HepG2 (cell line): ENCODE measurements around the gene PYGO2. TPM values are rescaled to one million over a fixed set of nuclear protein-coding genes. Genes with fewer than 3 reads are reported as not detected.

Experiments
- CEBPG ChIP-seq: IDR thresholded peaks from 2 replicates; pipeline ENCODE4 v1.6.1; 2016
- MAFK ChIP-seq, 2 experiments: IDR thresholded peaks in 1 of 2; conservative IDR thresholded peaks in 1 of 2; 2 replicates each; pipeline ENCODE4 v1.6.1; 2011; ENCODE audit warnings: improper control_type of control experiment in 2 of 2, low read length in 2 of 2
- MATR3 ChIP-seq: sonication (generic); formaldehyde crosslinking; IDR thresholded peaks from 2 replicates; pipeline ENCODE4 v1.4.0; 2020; ENCODE audit warnings: missing genetic modification reagents
- MBNL3 ChIP-seq: fragments of 250-450 bp; sonication (Bioruptor Pico); conservative IDR thresholded peaks from 2 replicates; pipeline ENCODE4 v1.8.0; 2022; ENCODE audit warnings: mild to moderate bottlenecking, inconsistent platforms
- PAWR ChIP-seq: sonication (generic); formaldehyde crosslinking; IDR thresholded peaks from 2 replicates; pipeline ENCODE4 v1.4.0; 2020; ENCODE audit warnings: missing genetic modification reagents, mild to moderate bottlenecking, borderline replicate concordance
- REL ChIP-seq: sonication (generic); formaldehyde crosslinking; conservative IDR thresholded peaks from 2 replicates; pipeline ENCODE4 v1.8.0; 2022; ENCODE audit warnings: mild to moderate bottlenecking, missing genetic modification reagents, moderate library complexity
- RXRB ChIP-seq: IDR thresholded peaks from 2 replicates; pipeline ENCODE4 v1.6.1; 2016; ENCODE audit warnings: borderline replicate concordance, missing genetic modification reagents, missing compliant biosample characterization
- TGIF2 ChIP-seq: IDR thresholded peaks from 2 replicates; pipeline ENCODE4 v1.6.1; 2016; ENCODE audit warnings: control low read depth, missing compliant biosample characterization
- TIGD3 ChIP-seq: sonication (generic); formaldehyde crosslinking; IDR thresholded peaks from 2 replicates; pipeline ENCODE4 v1.5.1; 2020; ENCODE audit warnings: mild to moderate bottlenecking, missing genetic modification reagents, borderline replicate concordance
- YEATS2 ChIP-seq: sonication (generic); formaldehyde crosslinking; IDR thresholded peaks from 2 replicates; pipeline ENCODE4 v1.4.0; 2020; ENCODE audit warnings: missing genetic modification reagents, borderline replicate concordance
- ZGPAT ChIP-seq: IDR thresholded peaks from 2 replicates; pipeline ENCODE4 v1.6.1; 2016; ENCODE audit warnings: mild to moderate bottlenecking
- ZKSCAN8 ChIP-seq: IDR thresholded peaks from 2 replicates; pipeline ENCODE4 v1.6.1; 2016; ENCODE audit warnings: borderline replicate concordance, missing genetic modification reagents, missing compliant biosample characterization
- ZNF430 ChIP-seq: sonication (generic); formaldehyde crosslinking; IDR thresholded peaks from 2 replicates; pipeline ENCODE4 v1.9.0; 2021; ENCODE audit warnings: mild to moderate bottlenecking, missing genetic modification reagents
- ZNF530 ChIP-seq: sonication (generic); formaldehyde crosslinking; IDR thresholded peaks from 2 replicates; pipeline ENCODE4 v1.5.0; 2020; ENCODE audit warnings: low read depth, mild to moderate bottlenecking, missing genetic modification reagents
- ZNF614 ChIP-seq: IDR thresholded peaks from 2 replicates; pipeline ENCODE4 v1.6.1; 2018; ENCODE audit warnings: missing biosample characterization, missing genetic modification reagents, inconsistent platforms, borderline replicate concordance
- ZSCAN22 ChIP-seq: sonication (generic); formaldehyde crosslinking; IDR thresholded peaks from 2 replicates; pipeline ENCODE4 v1.4.0; 2020; ENCODE audit warnings: mild to moderate bottlenecking, missing genetic modification reagents
- ZSCAN30 ChIP-seq: sonication (generic); formaldehyde crosslinking; IDR thresholded peaks from 2 replicates; pipeline ENCODE4 v1.5.0; 2020; ENCODE audit warnings: mild to moderate bottlenecking, missing genetic modification reagents
- polyA plus RNA-seq, 8 experiments: library from polyadenylated mRNA; depleted of rRNA in 3 of 8; stranded (reverse) in 7 of 8; unstranded in 1 of 8; fragments of >200 nt; fragmentation: Illumina TruSeq in 4 of 8; extraction: Trizol in 4 of 8; gene quantifications; 2 replicates each; pipeline versions ENCODE4 v1.2.1 to v1.2.3, GENCODE V29; 2011 to 2016; ENCODE audit warnings: low read depth in 4 of 8, missing spikeins in 1 of 8, mixed read lengths in 1 of 8; ENCODE audit not compliant: insufficient read depth in 1 of 8
- total RNA-seq, 5 experiments: library from RNA; depleted of rRNA; stranded (reverse); fragments of >200 nt; fragmentation: Illumina TruSeq; extraction: Trizol; gene quantifications; 2 replicates each; pipeline ENCODE4 v1.2.3, GENCODE V29; 2016; ENCODE audit warnings: low read depth in 1 of 5
- TF ChIP-seq, protein P1 (sequence below): sonication (generic); formaldehyde crosslinking; IDR thresholded peaks from 2 replicates; pipeline ENCODE4 v1.8.0; 2022; ENCODE audit warnings: missing genetic modification reagents, mild to moderate bottlenecking, inconsistent platforms, borderline replicate concordance
- TF ChIP-seq, protein P2 (sequence below): sonication (generic); formaldehyde crosslinking; conservative IDR thresholded peaks from 2 replicates; pipeline ENCODE4 v1.4.0; 2020; ENCODE audit warnings: mild to moderate bottlenecking, missing genetic modification reagents, moderate library complexity
- TF ChIP-seq, protein P3 (sequence below): sonication (generic); formaldehyde crosslinking; IDR thresholded peaks from 2 replicates; pipeline ENCODE4 v1.5.1; 2020; ENCODE audit warnings: missing genetic modification reagents, mild to moderate bottlenecking, borderline replicate concordance

PYGO2 gene
- total and polyA plus RNA-seq, 2 of the 13 experiments (the other 11 are each of a cell fraction or from before 2014, with no cell fraction given), result 20.3 to 21.8 TPM

GRCh38 chr1:154982897-154983648 lies 21.5 kb upstream of the PYGO2 start, which contains the start of gene FLAD1 (continued):
- TF ChIP-seq REL (no peak), MBNL3 (CRISPR knock-in tag) (no peak), ZSCAN30 (no peak), MATR3 (CRISPR knock-in tag) (no peak), ZNF430 (CRISPR knock-in tag) (0 out of 2 replicates have a peak, but pooled peaks have one; percentile 20), YEATS2 (peak; percentile 97), TGIF2 (peak; percentile 85), ZKSCAN8 (CRISPR knock-in tag) (peak; percentile 31; the same call in 1 of the 2 replicates), ZSCAN22 (CRISPR knock-in tag) (no peak), MAFK (conservative IDR thresholded peaks at IDR 0.05 in 1 of 2, IDR thresholded peaks at IDR 0.05 in 1 of 2; ENCODE audit: low read length in 2 of 2) (no peak), CEBPG (CRISPR knock-in tag) (no peak), ZNF530 (CRISPR knock-in tag) (no peak), PAWR (no peak), TIGD3 (no peak), ZNF614 (CRISPR knock-in tag) (no peak), RXRB (CRISPR knock-in tag) (no peak), ZGPAT (peak; percentile 76; the same call in 1 of the 2 replicates)
- TF ChIP-seq, protein P1, sequence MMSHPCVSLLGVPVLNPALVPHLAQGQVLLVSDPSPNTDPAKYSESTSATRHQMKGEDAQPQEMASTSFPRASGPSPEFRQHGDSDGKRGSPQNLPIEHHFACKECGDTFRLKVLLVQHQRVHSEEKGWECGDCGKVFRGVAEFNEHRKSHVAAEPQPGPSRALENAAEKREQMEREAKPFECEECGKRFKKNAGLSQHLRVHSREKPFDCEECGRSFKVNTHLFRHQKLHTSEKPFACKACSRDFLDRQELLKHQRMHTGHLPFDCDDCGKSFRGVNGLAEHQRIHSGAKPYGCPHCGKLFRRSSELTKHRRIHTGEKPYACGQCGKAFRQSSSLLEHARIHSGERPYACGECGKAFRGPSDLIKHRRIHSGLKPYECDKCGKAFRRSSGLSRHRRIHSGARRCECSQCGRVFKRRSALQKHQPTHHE (CRISPR knock-in tag), result no peak
- TF ChIP-seq, protein P2, sequence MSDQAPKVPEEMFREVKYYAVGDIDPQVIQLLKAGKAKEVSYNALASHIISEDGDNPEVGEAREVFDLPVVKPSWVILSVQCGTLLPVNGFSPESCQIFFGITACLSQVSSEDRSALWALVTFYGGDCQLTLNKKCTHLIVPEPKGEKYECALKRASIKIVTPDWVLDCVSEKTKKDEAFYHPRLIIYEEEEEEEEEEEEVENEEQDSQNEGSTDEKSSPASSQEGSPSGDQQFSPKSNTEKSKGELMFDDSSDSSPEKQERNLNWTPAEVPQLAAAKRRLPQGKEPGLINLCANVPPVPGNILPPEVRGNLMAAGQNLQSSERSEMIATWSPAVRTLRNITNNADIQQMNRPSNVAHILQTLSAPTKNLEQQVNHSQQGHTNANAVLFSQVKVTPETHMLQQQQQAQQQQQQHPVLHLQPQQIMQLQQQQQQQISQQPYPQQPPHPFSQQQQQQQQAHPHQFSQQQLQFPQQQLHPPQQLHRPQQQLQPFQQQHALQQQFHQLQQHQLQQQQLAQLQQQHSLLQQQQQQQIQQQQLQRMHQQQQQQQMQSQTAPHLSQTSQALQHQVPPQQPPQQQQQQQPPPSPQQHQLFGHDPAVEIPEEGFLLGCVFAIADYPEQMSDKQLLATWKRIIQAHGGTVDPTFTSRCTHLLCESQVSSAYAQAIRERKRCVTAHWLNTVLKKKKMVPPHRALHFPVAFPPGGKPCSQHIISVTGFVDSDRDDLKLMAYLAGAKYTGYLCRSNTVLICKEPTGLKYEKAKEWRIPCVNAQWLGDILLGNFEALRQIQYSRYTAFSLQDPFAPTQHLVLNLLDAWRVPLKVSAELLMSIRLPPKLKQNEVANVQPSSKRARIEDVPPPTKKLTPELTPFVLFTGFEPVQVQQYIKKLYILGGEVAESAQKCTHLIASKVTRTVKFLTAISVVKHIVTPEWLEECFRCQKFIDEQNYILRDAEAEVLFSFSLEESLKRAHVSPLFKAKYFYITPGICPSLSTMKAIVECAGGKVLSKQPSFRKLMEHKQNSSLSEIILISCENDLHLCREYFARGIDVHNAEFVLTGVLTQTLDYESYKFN (CRISPR knock-in tag), result no peak; the same call in 1 of the 2 replicates
- TF ChIP-seq, protein P3, sequence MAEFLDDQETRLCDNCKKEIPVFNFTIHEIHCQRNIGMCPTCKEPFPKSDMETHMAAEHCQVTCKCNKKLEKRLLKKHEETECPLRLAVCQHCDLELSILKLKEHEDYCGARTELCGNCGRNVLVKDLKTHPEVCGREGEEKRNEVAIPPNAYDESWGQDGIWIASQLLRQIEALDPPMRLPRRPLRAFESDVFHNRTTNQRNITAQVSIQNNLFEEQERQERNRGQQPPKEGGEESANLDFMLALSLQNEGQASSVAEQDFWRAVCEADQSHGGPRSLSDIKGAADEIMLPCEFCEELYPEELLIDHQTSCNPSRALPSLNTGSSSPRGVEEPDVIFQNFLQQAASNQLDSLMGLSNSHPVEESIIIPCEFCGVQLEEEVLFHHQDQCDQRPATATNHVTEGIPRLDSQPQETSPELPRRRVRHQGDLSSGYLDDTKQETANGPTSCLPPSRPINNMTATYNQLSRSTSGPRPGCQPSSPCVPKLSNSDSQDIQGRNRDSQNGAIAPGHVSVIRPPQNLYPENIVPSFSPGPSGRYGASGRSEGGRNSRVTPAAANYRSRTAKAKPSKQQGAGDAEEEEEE, result no peak
